ENCODE data around the gene ARHGAP10. TPM values are rescaled to one million over a fixed set of nuclear protein-coding genes. Genes with fewer than 3 reads are reported as not detected.

Gene ARHGAP10
- total RNA-seq, 1 donor from 2014 or later, result 111 TPM

- Mint-ChIP-seq H3K27ac (ENCODE audit: unreplicated experiment) (no peak overlapping the region), H3K4me1 (ENCODE audit: low read depth) (peaks cover 29% of the 10 kb centered on the region), H3K9me3 (ENCODE audit: low read depth) (peaks cover 7% of the 10 kb centered on the region), H3K36me3 (ENCODE audit: low read depth) (peaks cover under 1% of the 10 kb centered on the region), H3K4me3 (ENCODE audit: unreplicated experiment) (no peak overlapping the region), H3K27me3 (ENCODE audit: low read depth) (no peaks in the 10 kb centered on the region)
- TF ChIP-seq, protein P1, sequence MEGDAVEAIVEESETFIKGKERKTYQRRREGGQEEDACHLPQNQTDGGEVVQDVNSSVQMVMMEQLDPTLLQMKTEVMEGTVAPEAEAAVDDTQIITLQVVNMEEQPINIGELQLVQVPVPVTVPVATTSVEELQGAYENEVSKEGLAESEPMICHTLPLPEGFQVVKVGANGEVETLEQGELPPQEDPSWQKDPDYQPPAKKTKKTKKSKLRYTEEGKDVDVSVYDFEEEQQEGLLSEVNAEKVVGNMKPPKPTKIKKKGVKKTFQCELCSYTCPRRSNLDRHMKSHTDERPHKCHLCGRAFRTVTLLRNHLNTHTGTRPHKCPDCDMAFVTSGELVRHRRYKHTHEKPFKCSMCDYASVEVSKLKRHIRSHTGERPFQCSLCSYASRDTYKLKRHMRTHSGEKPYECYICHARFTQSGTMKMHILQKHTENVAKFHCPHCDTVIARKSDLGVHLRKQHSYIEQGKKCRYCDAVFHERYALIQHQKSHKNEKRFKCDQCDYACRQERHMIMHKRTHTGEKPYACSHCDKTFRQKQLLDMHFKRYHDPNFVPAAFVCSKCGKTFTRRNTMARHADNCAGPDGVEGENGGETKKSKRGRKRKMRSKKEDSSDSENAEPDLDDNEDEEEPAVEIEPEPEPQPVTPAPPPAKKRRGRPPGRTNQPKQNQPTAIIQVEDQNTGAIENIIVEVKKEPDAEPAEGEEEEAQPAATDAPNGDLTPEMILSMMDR (IDR thresholded peaks at IDR 0.05), result no peak
- no peak for DNase-seq (ENCODE audit: low spot score)
These were observed 385.1 kb downstream of the ARHGAP10 start for GRCh38 chr4:148116969-148117368.

DNA sequence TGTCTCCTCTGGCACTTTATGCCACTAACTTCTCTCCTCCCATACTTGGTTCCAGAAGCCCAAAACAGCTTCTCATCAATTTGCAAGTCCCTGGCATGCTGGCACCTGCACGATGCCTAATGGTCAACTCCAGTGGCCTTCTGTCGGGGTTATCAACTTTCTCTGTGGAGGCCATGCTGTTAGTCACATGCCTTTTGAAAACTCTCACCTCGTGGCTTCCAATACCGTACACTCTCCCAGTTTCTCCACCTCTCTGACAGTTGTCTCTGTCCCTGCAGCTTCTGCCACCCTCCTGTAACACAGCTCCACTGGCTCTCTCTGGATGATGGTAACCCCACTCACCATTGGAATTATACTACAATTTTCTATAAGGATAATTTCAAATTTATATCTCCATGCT, 386.3 kb downstream of the ARHGAP10 start:
- TF ChIP-seq, protein P1 (IDR thresholded peaks at IDR 0.05), result no peak
- H3K9me3 Mint-ChIP-seq (ENCODE audit: low read depth), result peaks cover 18% of the 10 kb centered on the region
- no peak overlapping the region for H3K4me3 Mint-ChIP-seq (ENCODE audit: unreplicated experiment)
- H3K27me3 Mint-ChIP-seq (ENCODE audit: low read depth), result no peaks in the 10 kb centered on the region
- peaks cover 23% of the 10 kb centered on the region for H3K4me1 Mint-ChIP-seq (ENCODE audit: low read depth)
- H3K27ac Mint-ChIP-seq (ENCODE audit: unreplicated experiment), result no peak overlapping the region
- DNase-seq (ENCODE audit: low spot score), result no peak
- H3K36me3 Mint-ChIP-seq (ENCODE audit: low read depth), result peaks cover 7% of the 10 kb centered on the region

GRCh38 chr4:148118633-148119032, 386.7 kb downstream of the ARHGAP10 start:
- Mint-ChIP-seq H3K27me3 (ENCODE audit: low read depth) (no peaks in the 10 kb centered on the region), H3K4me1 (ENCODE audit: low read depth) (peaks cover 23% of the 10 kb centered on the region), H3K9me3 (ENCODE audit: low read depth) (peaks cover 22% of the 10 kb centered on the region), H3K36me3 (ENCODE audit: low read depth) (peaks cover 11% of the 10 kb centered on the region), H3K4me3 (ENCODE audit: unreplicated experiment) (no peak overlapping the region), H3K27ac (ENCODE audit: unreplicated experiment) (no peak overlapping the region)
- TF ChIP-seq, protein P1 (IDR thresholded peaks at IDR 0.05), result no peak
- no peak for DNase-seq (ENCODE audit: low spot score)

- Mint-ChIP-seq H3K4me1 (ENCODE audit: low read depth) (peaks cover 23% of the 10 kb centered on the region), H3K9me3 (ENCODE audit: low read depth) (peaks cover 34% of the 10 kb centered on the region), H3K27ac (ENCODE audit: unreplicated experiment) (no peak overlapping the region), H3K27me3 (ENCODE audit: low read depth) (no peaks in the 10 kb centered on the region), H3K4me3 (ENCODE audit: unreplicated experiment) (no peak overlapping the region), H3K36me3 (ENCODE audit: low read depth) (peaks cover 18% of the 10 kb centered on the region)
- DNase-seq (ENCODE audit: low spot score), result no peak
- TF ChIP-seq, protein P1 (IDR thresholded peaks at IDR 0.05), result no peak
These were observed 388.3 kb downstream of the ARHGAP10 start for GRCh38 chr4:148120216-148120615.

Small RNA genes lying within 50 kb of the gene (microRNA-seq; reads per million reads assigned to microRNA genes)
- gene MIR4799 (ENCODE audit: borderline number of aligned reads), result 3.3 reads per million

Other genes starting within 250 kb of the ARHGAP10 start
- 35.3 to 40.8 TPM (median 39.3 TPM) in 3 replicates for gene TMEM184C, start 114.7 kb upstream of the ARHGAP10 start, total RNA-seq
- gene PRMT9, start 47.9 kb upstream of the ARHGAP10 start, total RNA-seq, result 7.0 to 9.8 TPM (median 7.8 TPM) in 3 replicates

Measured in chondrocyte (in vitro differentiated cells).